GM12891 (cell line): ENCODE measurements around the gene ALDH1L1.

Experiments used
- PAX5 ChIP-seq: IDR thresholded peaks from 2 replicates; pipeline ENCODE4 v1.6.1; 2011; ENCODE audit warnings: low read length, moderate library complexity, mild to moderate bottlenecking; ENCODE audit not compliant: insufficient read depth, severe bottlenecking
- POLR2A ChIP-seq: IDR thresholded peaks from 2 replicates; pipeline ENCODE4 v1.6.1; 2011; ENCODE audit warnings: low read depth, low read length, control low read depth
- POLR2AphosphoS5 ChIP-seq: IDR thresholded peaks from 2 replicates; pipeline ENCODE4 v1.6.1; 2011; ENCODE audit warnings: low read depth, low read length, control low read depth
- POU2F2 ChIP-seq: IDR thresholded peaks from 2 replicates; pipeline ENCODE4 v1.6.1; 2011; ENCODE audit warnings: low read depth, mild to moderate bottlenecking, control low read depth, low read length, moderate library complexity
- TAF1 ChIP-seq: IDR thresholded peaks from 2 replicates; pipeline ENCODE4 v1.6.1; 2011; ENCODE audit warnings: low read depth, low read length, control low read depth

DNA sequence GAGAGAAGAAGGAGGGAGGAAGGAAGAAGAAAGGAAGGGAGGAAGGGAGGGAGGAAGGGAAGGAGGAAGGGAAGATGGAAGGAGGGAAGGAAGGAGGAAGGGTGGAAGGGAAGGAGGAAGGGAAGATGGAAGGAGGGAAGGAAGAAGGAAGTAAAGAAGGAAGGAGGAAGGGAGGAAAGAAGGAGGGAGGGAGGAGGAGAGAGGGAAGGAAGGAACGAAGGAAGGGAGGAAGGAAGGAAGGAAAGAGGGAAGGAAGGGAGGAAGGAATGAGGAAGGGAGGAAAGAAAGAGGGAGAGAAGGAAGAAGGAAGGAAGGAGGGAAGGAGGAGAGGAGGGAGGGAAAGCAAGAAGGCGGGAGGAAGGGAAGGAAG lies 31.8 kb upstream of the ALDH1L1 start:
- TF ChIP-seq POLR2AphosphoS5 (no peak), POLR2A (no peak), TAF1 (no peak), POU2F2 (no peak), PAX5 (no peak)
